Esophagus muscularis mucosa (tissue), 4 donors: ENCODE measurements around the gene TRRAP.

Source experiments
- EP300 ChIP-seq: sonication (generic); formaldehyde crosslinking; IDR thresholded peaks from one replicate; pipeline ENCODE4 v1.6.1; 2017; ENCODE audit warnings: antibody characterized with exemption
- POLR2A ChIP-seq: fragments of 450-650 bp; IDR thresholded peaks from one replicate; pipeline ENCODE4 v1.6.1; 2017; ENCODE audit warnings: antibody characterized with exemption, moderate library complexity, mild to moderate bottlenecking, low read depth
- POLR2AphosphoS5 ChIP-seq, 2 donors: sonication (generic); formaldehyde crosslinking; IDR thresholded peaks; one replicate each; pipeline ENCODE4 v1.6.1; 2017; ENCODE audit warnings: antibody characterized with exemption in 2 of 2
- TF ChIP-seq, protein P1 (sequence below), 3 experiments: fragments of 200-600 bp in 2 of 3; fragments of 450-650 bp in 1 of 3; sonication (generic) in 2 of 3; IDR thresholded peaks; one replicate each; pipeline ENCODE4 v1.5.1; 2017 to 2019; ENCODE audit warnings: antibody characterized with exemption in 3 of 3, mild to moderate bottlenecking in 2 of 3, moderate library complexity in 1 of 3

GRCh38 chr7:98879979-98880315 lies 1.6 kb downstream of the TRRAP start:
- TF ChIP-seq, protein P1, sequence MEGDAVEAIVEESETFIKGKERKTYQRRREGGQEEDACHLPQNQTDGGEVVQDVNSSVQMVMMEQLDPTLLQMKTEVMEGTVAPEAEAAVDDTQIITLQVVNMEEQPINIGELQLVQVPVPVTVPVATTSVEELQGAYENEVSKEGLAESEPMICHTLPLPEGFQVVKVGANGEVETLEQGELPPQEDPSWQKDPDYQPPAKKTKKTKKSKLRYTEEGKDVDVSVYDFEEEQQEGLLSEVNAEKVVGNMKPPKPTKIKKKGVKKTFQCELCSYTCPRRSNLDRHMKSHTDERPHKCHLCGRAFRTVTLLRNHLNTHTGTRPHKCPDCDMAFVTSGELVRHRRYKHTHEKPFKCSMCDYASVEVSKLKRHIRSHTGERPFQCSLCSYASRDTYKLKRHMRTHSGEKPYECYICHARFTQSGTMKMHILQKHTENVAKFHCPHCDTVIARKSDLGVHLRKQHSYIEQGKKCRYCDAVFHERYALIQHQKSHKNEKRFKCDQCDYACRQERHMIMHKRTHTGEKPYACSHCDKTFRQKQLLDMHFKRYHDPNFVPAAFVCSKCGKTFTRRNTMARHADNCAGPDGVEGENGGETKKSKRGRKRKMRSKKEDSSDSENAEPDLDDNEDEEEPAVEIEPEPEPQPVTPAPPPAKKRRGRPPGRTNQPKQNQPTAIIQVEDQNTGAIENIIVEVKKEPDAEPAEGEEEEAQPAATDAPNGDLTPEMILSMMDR (IDR thresholded peaks at IDR 0.05): no peak
- TF ChIP-seq POLR2AphosphoS5 (IDR thresholded peaks at IDR 0.05): no peak
- TF ChIP-seq EP300: no peak
- TF ChIP-seq POLR2A: no peak
